Measurements from ENCODE around the gene CFAP90.

Gene CFAP90

DNA sequence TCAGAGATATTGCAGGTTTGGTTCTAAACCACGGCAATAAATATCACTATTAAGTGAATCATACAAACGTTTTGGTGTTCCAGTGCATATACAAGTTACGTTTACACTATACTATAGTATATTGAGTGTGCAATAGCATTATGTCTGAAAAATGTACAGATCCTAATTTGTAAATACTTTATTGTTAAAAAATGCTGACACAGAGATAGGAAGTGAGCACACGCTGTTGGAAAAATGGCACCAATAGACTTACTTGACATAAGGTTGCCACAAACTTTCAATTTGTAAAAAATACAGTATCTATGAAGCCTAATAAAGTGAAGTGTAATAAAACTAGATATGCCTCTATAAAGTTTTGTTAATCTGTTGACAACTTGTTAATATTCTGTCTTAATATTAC lies 16.0 kb downstream of the CFAP90 start:
- no peak overlapping the region for H3K4me3 ChIP-seq (ENCODE audit: control insufficient read depth, low read depth, low read length)
- no peak for DNase-seq (ENCODE audit: low read depth)
- TF ChIP-seq, protein P1, sequence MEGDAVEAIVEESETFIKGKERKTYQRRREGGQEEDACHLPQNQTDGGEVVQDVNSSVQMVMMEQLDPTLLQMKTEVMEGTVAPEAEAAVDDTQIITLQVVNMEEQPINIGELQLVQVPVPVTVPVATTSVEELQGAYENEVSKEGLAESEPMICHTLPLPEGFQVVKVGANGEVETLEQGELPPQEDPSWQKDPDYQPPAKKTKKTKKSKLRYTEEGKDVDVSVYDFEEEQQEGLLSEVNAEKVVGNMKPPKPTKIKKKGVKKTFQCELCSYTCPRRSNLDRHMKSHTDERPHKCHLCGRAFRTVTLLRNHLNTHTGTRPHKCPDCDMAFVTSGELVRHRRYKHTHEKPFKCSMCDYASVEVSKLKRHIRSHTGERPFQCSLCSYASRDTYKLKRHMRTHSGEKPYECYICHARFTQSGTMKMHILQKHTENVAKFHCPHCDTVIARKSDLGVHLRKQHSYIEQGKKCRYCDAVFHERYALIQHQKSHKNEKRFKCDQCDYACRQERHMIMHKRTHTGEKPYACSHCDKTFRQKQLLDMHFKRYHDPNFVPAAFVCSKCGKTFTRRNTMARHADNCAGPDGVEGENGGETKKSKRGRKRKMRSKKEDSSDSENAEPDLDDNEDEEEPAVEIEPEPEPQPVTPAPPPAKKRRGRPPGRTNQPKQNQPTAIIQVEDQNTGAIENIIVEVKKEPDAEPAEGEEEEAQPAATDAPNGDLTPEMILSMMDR (conservative IDR thresholded peaks at IDR 0.05; ENCODE audit: control insufficient read depth, insufficient read depth, low read depth, low read length): no peak

- DNase-seq (ENCODE audit: low read depth): no peak
- H3K4me3 ChIP-seq (ENCODE audit: control insufficient read depth, low read depth, low read length): no peak overlapping the region
- TF ChIP-seq, protein P1 (conservative IDR thresholded peaks at IDR 0.05; ENCODE audit: control insufficient read depth, insufficient read depth, low read depth, low read length): no peak
These were observed 22.7 kb downstream of the CFAP90 start for GRCh38 chr5:7828269-7828668.

DNA sequence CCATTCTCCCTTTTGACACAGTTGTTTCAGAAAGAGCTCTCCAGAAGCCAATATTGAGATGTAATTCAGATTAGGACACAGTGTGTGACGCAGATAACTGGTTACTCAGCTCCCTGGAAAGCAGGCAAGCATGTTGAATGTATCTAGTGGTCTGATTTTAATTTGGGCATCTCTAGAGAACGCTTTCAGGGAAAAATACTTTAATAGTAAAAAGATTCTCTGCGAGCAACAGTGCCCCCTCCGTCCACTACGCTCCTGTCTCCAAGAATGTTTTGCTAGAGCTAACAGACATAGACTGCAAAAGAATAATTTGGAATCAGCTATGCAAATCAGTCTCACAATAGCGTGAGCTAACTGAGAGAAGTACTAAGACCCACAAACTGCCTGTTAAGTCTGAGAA lies 23.3 kb downstream of the CFAP90 start:
- peak; percentile 73 for DNase-seq (ENCODE audit: low read depth)
- TF ChIP-seq, protein P1 (conservative IDR thresholded peaks at IDR 0.05; ENCODE audit: control insufficient read depth, insufficient read depth, low read depth, low read length): peak; percentile 42
- H3K4me3 ChIP-seq (ENCODE audit: control insufficient read depth, low read depth, low read length): no peak overlapping the region

DNA sequence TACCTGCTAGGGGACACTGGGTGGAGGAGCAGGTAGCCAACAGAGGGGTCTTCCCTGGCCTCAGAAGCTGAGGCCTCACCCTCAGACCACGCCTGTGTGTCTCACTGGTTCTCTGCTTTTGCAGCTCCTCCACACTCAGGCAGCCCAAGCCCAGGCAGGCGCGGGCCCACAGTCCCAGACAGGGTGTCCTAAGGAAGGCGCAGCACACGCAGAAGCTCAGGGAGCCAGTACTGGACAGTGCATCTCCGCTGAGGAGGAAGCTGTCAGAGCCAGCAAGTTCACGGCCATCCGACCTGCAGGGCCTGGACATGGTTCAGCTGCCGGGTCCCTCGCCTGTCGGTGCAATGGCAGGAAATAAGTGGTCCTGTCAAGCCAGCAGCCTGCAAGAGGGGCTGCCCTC lies 25.3 kb downstream of the CFAP90 start:
- no peak for DNase-seq (ENCODE audit: low read depth)
- H3K4me3 ChIP-seq (ENCODE audit: control insufficient read depth, low read depth, low read length): no peak overlapping the region
- TF ChIP-seq, protein P1 (conservative IDR thresholded peaks at IDR 0.05; ENCODE audit: control insufficient read depth, insufficient read depth, low read depth, low read length): no peak

DNA sequence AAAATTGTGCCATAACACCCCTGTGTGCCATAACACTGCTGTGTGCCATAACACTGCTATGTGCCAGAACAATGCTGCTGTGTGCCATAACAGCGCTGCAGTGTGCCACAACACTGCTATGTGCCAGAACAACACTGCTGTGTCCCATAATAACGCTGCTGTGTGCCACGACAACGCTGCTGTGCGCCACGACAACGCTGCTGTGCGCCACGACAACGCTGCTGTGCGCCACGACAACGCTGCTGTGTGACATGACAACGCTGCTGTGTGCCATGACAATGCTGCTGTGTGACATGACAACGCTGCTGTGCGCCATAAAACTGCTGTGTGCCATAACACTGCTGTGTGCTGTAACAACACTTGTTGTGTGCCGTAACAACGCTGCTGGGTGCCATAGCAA lies 25.9 kb downstream of the CFAP90 start:
- no peak for DNase-seq (ENCODE audit: low read depth)
- TF ChIP-seq, protein P1 (conservative IDR thresholded peaks at IDR 0.05; ENCODE audit: control insufficient read depth, insufficient read depth, low read depth, low read length): no peak

GRCh38 chr5:7823594-7823993 lies 27.3 kb downstream of the CFAP90 start:
- DNase-seq (ENCODE audit: low read depth): no peak
- TF ChIP-seq, protein P1 (conservative IDR thresholded peaks at IDR 0.05; ENCODE audit: control insufficient read depth, insufficient read depth, low read depth, low read length): no peak
- no peak overlapping the region for H3K4me3 ChIP-seq (ENCODE audit: control insufficient read depth, low read depth, low read length)

More for the DNA sequence above, 25.9 kb downstream of the CFAP90 start:
- no peak overlapping the region for H3K4me3 ChIP-seq (ENCODE audit: control insufficient read depth, low read depth, low read length)

DNA sequence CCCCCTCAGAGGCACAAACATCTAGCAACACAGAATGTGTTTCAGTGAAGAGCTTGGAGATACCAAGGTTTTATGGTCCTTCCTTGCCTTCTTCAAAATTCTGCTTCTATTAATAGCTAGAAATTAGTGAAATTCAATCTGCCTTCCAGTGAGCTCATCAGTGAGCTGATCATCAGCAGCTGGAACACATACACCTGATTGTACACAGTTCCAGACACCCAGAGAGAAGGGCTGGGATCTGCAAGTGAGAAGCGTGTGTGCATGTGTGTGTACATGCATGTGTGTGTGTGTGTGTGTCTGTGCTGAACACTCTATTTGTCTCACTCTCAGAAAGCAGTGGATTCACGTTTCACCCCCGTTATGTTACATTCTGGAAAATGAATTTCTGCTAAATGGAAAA lies 28.5 kb downstream of the CFAP90 start:
- H3K4me3 ChIP-seq (ENCODE audit: control insufficient read depth, low read depth, low read length): no peak overlapping the region
- DNase-seq (ENCODE audit: low read depth): no peak
- TF ChIP-seq, protein P1 (conservative IDR thresholded peaks at IDR 0.05; ENCODE audit: control insufficient read depth, insufficient read depth, low read depth, low read length): no peak
